ENCODE data around the gene TENM3.
"Not testable (repeated sequence)": the region's sequence is repeated elsewhere in the genome, so short reads cannot be mapped to it uniquely, and the experiment has no call there.

The TENM3 gene

DNA sequence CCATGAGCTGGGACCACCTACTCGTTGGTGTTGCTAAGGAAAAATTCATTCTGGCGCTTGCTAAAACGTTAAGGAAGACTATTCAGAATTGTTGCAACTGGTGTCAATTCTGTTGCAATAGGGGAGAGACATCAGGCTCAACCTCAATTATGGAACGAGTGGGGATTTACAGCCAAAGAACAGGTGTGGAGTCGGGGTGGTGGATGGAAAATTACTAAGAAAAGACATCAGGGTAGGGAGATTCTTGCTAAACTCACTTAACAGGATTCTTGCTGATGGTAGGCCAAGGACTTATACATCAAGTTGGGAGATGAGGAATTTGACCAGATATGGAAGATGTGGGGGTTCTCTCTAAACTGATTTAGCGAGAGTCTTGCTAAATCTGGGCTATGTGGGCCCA is 139.7 kb downstream of the TENM3 start:
- Histone ChIP-seq H3K9ac (ENCODE audit: insufficient read length) (no peak overlapping the region), H3K9me3 (ENCODE audit: low read depth, low read length) (no peaks in the 10 kb centered on the region), H3K27ac (no peak overlapping the region), H3K36me3 (ENCODE audit: insufficient read depth, low read length) (no peaks in the 10 kb centered on the region), H3K4me3 (no peak overlapping the region)
- no peak for TF ChIP-seq EZH2 (IDR thresholded peaks at IDR 0.05)
- TF ChIP-seq FOXP2 (optimal IDR thresholded peaks at IDR 0.05; ENCODE audit: control extremely low read depth, extremely low read length, insufficient read depth): no peak
- TF ChIP-seq POLR2AphosphoS5 (IDR thresholded peaks at IDR 0.05; ENCODE audit: borderline replicate concordance, low read depth, low read length): no peak
- DNase-seq (ENCODE audit: low read depth, low spot score): no peak

DNA sequence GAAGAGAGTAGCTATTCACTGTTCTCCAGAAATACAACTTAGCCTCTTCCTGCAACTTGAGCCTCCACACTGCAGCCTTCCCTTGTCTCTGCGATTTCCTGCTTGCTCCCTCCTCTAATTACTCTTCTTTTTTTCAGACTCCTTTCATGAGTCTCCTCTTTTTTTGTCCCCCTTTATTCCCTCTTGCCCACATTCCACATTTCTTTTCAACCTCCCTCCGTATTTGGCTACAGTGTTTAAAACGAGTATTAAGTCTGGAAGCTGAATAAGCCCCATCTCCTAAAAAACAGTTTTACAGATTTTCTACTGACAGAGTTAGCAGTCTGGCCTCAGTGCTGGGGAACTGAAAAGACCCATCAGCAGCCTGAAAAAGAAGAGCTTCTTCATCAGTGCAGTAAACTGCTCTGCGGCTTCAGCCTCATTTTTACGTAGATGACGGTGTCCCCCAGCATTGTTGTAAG is 141.5 kb downstream of the TENM3 start:
- no peak overlapping the region for H3K9ac ChIP-seq (ENCODE audit: insufficient read length)
- no peak overlapping the region for H3K27ac ChIP-seq
- H3K36me3 ChIP-seq (ENCODE audit: insufficient read depth, low read length): no peaks in the 10 kb centered on the region
- H3K4me3 ChIP-seq: no peak overlapping the region
- TF ChIP-seq POLR2AphosphoS5 (IDR thresholded peaks at IDR 0.05; ENCODE audit: borderline replicate concordance, low read depth, low read length): no peak
- no peak for TF ChIP-seq EZH2 (IDR thresholded peaks at IDR 0.05)
- no peak for DNase-seq (ENCODE audit: low read depth, low spot score)
- H3K9me3 ChIP-seq (ENCODE audit: low read depth, low read length): no peaks in the 10 kb centered on the region

DNA sequence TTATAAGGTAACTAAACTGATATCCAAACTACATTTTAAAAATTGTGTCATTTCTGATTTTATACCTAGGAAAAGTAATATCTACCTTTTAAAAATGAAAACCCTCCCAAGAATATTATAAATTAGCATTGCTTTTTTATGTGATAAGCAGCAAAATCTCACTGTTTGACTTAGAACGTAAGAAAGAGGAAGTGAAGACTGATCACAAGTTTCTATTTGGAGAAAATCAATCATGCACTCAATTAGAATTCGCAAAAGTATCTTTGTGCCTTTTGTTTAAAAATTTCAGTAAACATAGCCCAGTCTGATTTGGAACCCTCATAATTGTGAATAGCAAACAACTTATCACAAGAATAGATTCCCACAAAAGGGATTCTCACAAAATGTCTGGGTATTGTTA is 142.7 kb downstream of the TENM3 start:
- no peak for DNase-seq (ENCODE audit: low read depth, low spot score)
- H3K36me3 ChIP-seq (ENCODE audit: insufficient read depth, low read length): no peaks in the 10 kb centered on the region
- no peak overlapping the region for H3K4me3 ChIP-seq
- H3K27ac ChIP-seq: no peak overlapping the region
- TF ChIP-seq FOXP2 (optimal IDR thresholded peaks at IDR 0.05; ENCODE audit: control extremely low read depth, extremely low read length, insufficient read depth): no peak
- TF ChIP-seq EZH2 (IDR thresholded peaks at IDR 0.05): no peak
- no peak overlapping the region for H3K9ac ChIP-seq (ENCODE audit: insufficient read length)
- no peaks in the 10 kb centered on the region for H3K9me3 ChIP-seq (ENCODE audit: low read depth, low read length)

GRCh38 chr4:182386576-182386975 is 143.4 kb downstream of the TENM3 start:
- H3K36me3 ChIP-seq (ENCODE audit: insufficient read depth, low read length); H3K27ac ChIP-seq; DNase-seq (ENCODE audit: low read depth, low spot score); H3K9ac ChIP-seq (ENCODE audit: insufficient read length); H3K4me3 ChIP-seq; H3K9me3 ChIP-seq (ENCODE audit: low read depth, low read length): not testable (repeated sequence)

GRCh38 chr4:182391111-182391684 is 148.0 kb downstream of the TENM3 start:
- Histone ChIP-seq H3K9ac (ENCODE audit: insufficient read length) (no peak overlapping the region), H3K36me3 (ENCODE audit: insufficient read depth, low read length) (no peaks in the 10 kb centered on the region), H3K27ac (no peak overlapping the region), H3K9me3 (ENCODE audit: low read depth, low read length) (no peaks in the 10 kb centered on the region), H3K4me3 (no peak overlapping the region)
- no peak for TF ChIP-seq POLR2AphosphoS5 (IDR thresholded peaks at IDR 0.05; ENCODE audit: borderline replicate concordance, low read depth, low read length)
- no peak for TF ChIP-seq FOXP2 (optimal IDR thresholded peaks at IDR 0.05; ENCODE audit: control extremely low read depth, extremely low read length, insufficient read depth)
- no peak for TF ChIP-seq EZH2 (IDR thresholded peaks at IDR 0.05)
- no peak for DNase-seq (ENCODE audit: low read depth, low spot score)

- no peak overlapping the region for H3K9ac ChIP-seq (ENCODE audit: insufficient read length)
- no peak for TF ChIP-seq FOXP2 (optimal IDR thresholded peaks at IDR 0.05; ENCODE audit: control extremely low read depth, extremely low read length, insufficient read depth)
- H3K4me3 ChIP-seq: no peak overlapping the region
- no peak for DNase-seq (ENCODE audit: low read depth, low spot score)
- H3K9me3 ChIP-seq (ENCODE audit: low read depth, low read length): no peaks in the 10 kb centered on the region
- H3K27ac ChIP-seq: no peak overlapping the region
- no peaks in the 10 kb centered on the region for H3K36me3 ChIP-seq (ENCODE audit: insufficient read depth, low read length)
Measured at GRCh38 chr4:182394181-182394580, 151.0 kb downstream of the TENM3 start.

GRCh38 chr4:182400081-182400480 is 156.9 kb downstream of the TENM3 start:
- no peak overlapping the region for H3K9ac ChIP-seq (ENCODE audit: insufficient read length)
- H3K9me3 ChIP-seq (ENCODE audit: low read depth, low read length): no peaks in the 10 kb centered on the region
- H3K27ac ChIP-seq: no peak overlapping the region
- no peaks in the 10 kb centered on the region for H3K36me3 ChIP-seq (ENCODE audit: insufficient read depth, low read length)
- DNase-seq (ENCODE audit: low read depth, low spot score): no peak
- no peak overlapping the region for H3K4me3 ChIP-seq
- no peak for TF ChIP-seq EZH2 (IDR thresholded peaks at IDR 0.05)
- no peak for TF ChIP-seq FOXP2 (optimal IDR thresholded peaks at IDR 0.05; ENCODE audit: control extremely low read depth, extremely low read length, insufficient read depth)
- no peak for TF ChIP-seq POLR2AphosphoS5 (IDR thresholded peaks at IDR 0.05; ENCODE audit: borderline replicate concordance, low read depth, low read length)

DNA sequence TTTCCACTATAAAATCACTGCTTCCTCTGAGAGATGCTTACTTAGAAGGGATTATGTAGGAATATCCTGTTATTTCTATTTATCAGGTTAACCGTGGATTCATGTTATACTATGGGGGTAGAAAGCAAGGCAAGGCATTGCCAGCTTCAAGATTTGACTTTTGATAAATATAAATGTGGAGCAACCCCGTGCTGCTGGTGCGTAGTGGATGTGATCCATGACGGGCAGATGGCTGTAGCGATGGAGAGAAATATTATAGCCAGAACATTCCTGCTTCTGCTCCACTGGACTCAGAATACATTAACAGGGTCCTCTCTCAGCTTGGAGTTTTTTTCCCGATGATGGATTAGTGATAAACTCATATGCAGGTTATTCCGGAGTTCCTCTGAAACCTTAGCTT is 157.6 kb downstream of the TENM3 start:
- TF ChIP-seq FOXP2 (optimal IDR thresholded peaks at IDR 0.05; ENCODE audit: control extremely low read depth, extremely low read length, insufficient read depth) (no peak), EZH2 (IDR thresholded peaks at IDR 0.05) (no peak), POLR2AphosphoS5 (IDR thresholded peaks at IDR 0.05; ENCODE audit: borderline replicate concordance, low read depth, low read length) (no peak)
- Histone ChIP-seq H3K9ac (ENCODE audit: insufficient read length) (no peak overlapping the region), H3K9me3 (ENCODE audit: low read depth, low read length) (no peaks in the 10 kb centered on the region), H3K4me3 (no peak overlapping the region), H3K36me3 (ENCODE audit: insufficient read depth, low read length) (no peaks in the 10 kb centered on the region), H3K27ac (no peak overlapping the region)
- DNase-seq (ENCODE audit: low read depth, low spot score): no peak

- Histone ChIP-seq H3K27ac (no peak overlapping the region), H3K36me3 (ENCODE audit: insufficient read depth, low read length) (no peaks in the 10 kb centered on the region), H3K9ac (ENCODE audit: insufficient read length) (no peak overlapping the region), H3K4me3 (no peak overlapping the region), H3K9me3 (ENCODE audit: low read depth, low read length) (no peaks in the 10 kb centered on the region)
- no peak for TF ChIP-seq POLR2AphosphoS5 (IDR thresholded peaks at IDR 0.05; ENCODE audit: borderline replicate concordance, low read depth, low read length)
- no peak for TF ChIP-seq EZH2 (IDR thresholded peaks at IDR 0.05)
- no peak for TF ChIP-seq FOXP2 (optimal IDR thresholded peaks at IDR 0.05; ENCODE audit: control extremely low read depth, extremely low read length, insufficient read depth)
- no peak for DNase-seq (ENCODE audit: low read depth, low spot score)
Measured at GRCh38 chr4:182404376-182404775, 161.2 kb downstream of the TENM3 start.
